Astrocyte (in vitro differentiated cells and primary cell): Measurements from ENCODE around the gene FBXO22. TPM values are rescaled to one million over a fixed set of nuclear protein-coding genes. Genes with fewer than 3 reads are reported as not detected.
"Not testable (repeated sequence)": the region's sequence is repeated elsewhere in the genome, so short reads cannot be mapped to it uniquely, and the experiment has no call there.

ENCODE experiments used
- DNase-seq: peaks from one replicate; pipeline ENCODE4 v3.0.0-alpha.2; 2010; ENCODE audit warnings: low read depth
- FAIRE-seq: peaks from 2 replicates; lab custom pipeline; 2011; peaks lifted over from hg19 to GRCh38; lab: Jason Lieb, UNC
- H2AFZ ChIP-seq: 2 replicates; pipeline ENCODE4 v1.6.0; 2012; ENCODE audit warnings: low read depth, low read length, inconsistent platforms
- H3K27ac ChIP-seq: 2 replicates; pipeline ENCODE4 v1.5.1; 2011; ENCODE audit warnings: low read depth, low read length, inconsistent platforms
- H3K27me3 ChIP-seq: 2 replicates; pipeline ENCODE4 v1.6.0; 2011; ENCODE audit warnings: low read length, inconsistent platforms; ENCODE audit not compliant: insufficient read depth
- H3K36me3 ChIP-seq: 2 replicates; pipeline ENCODE4 v1.5.1; 2011; ENCODE audit warnings: low read length, inconsistent platforms; ENCODE audit not compliant: insufficient read depth
- H3K4me1 ChIP-seq: 2 replicates; pipeline ENCODE4 v1.5.1; 2011; ENCODE audit warnings: low read length, inconsistent platforms; ENCODE audit not compliant: insufficient read depth
- H3K4me2 ChIP-seq: 2 replicates; pipeline ENCODE4 v1.6.0; 2012; ENCODE audit warnings: low read length, inconsistent platforms
- H3K4me3 ChIP-seq: 2 replicates; pipeline ENCODE4 v1.5.1; 2011; ENCODE audit warnings: low read depth, mild to moderate bottlenecking, low read length, inconsistent platforms; ENCODE audit not compliant: insufficient read depth
- H3K79me2 ChIP-seq: 2 replicates; pipeline ENCODE4 v1.6.0; 2012; ENCODE audit warnings: mild to moderate bottlenecking, low read length, inconsistent platforms; ENCODE audit not compliant: insufficient read depth
- H3K9ac ChIP-seq: 2 replicates; pipeline ENCODE4 v1.6.0; 2012; ENCODE audit warnings: mild to moderate bottlenecking, low read length, inconsistent platforms
- H3K9me3 ChIP-seq: 2 replicates; pipeline ENCODE4 v1.5.1; 2012; ENCODE audit warnings: low read depth, mild to moderate bottlenecking, low read length, inconsistent platforms; ENCODE audit not compliant: insufficient read depth
- H4K20me1 ChIP-seq: 2 replicates; pipeline ENCODE4 v1.6.0; 2012; ENCODE audit warnings: low read length, inconsistent platforms; ENCODE audit not compliant: insufficient read depth
- H3K27ac Mint-ChIP-seq: one replicate; pipeline ENCODE4 v1.8.0; 2021; ENCODE audit warnings: mild to moderate bottlenecking, mixed read lengths; ENCODE audit not compliant: unreplicated experiment
- H3K27me3 Mint-ChIP-seq: one replicate; pipeline ENCODE4 v1.8.0; 2021; ENCODE audit warnings: low read depth, mixed read lengths; ENCODE audit not compliant: unreplicated experiment
- H3K36me3 Mint-ChIP-seq: one replicate; pipeline ENCODE4 v1.8.0; 2021; ENCODE audit warnings: low read depth, mixed read lengths; ENCODE audit not compliant: unreplicated experiment
- H3K4me1 Mint-ChIP-seq: one replicate; pipeline ENCODE4 v1.8.0; 2021; ENCODE audit warnings: low read depth, mixed read lengths; ENCODE audit not compliant: unreplicated experiment
- H3K4me3 Mint-ChIP-seq: one replicate; pipeline ENCODE4 v1.8.0; 2021; ENCODE audit warnings: mild to moderate bottlenecking, moderate library complexity, mixed read lengths; ENCODE audit not compliant: unreplicated experiment
- H3K9me3 Mint-ChIP-seq: one replicate; pipeline ENCODE4 v1.8.0; 2021; ENCODE audit warnings: mild to moderate bottlenecking, mixed read lengths; ENCODE audit not compliant: unreplicated experiment
- EZH2 ChIP-seq: IDR thresholded peaks from 2 replicates; pipeline ENCODE4 v1.6.1; 2012; ENCODE audit warnings: mild to moderate bottlenecking, low read length, inconsistent platforms; ENCODE audit not compliant: insufficient read depth
- total RNA-seq: library from RNA; stranded (reverse); gene quantifications from 2 replicates; pipeline ENCODE4 v1.2.1, GENCODE V29; 2021
- TF ChIP-seq, protein P1 (sequence below): IDR thresholded peaks from 2 replicates; pipeline ENCODE4 v1.5.1; 2011; ENCODE audit warnings: low read depth, mild to moderate bottlenecking, inconsistent platforms, low read length, moderate library complexity; ENCODE audit not compliant: insufficient read depth

The FBXO22 gene
- total RNA-seq, 1 donor from 2014 or later: 69.1 TPM

DNA sequence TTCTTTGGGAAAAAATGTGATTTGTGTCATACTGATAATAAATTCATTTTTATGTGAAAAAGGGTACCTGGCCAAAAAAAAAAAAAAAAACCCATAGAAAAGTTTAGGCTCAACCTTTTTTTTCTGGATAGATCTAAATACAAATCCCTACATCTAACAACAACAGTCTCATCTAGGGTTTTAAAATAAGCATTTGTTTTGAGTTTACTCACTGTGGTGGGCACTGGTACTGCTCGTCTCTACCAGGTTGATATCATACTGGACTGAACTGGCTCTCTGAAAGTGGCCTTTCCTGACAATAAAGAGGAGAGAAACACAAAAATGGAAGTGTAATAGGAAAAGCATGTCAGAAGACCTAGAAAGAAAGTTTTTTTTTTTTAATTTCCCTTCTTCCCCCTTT, 52.0 kb downstream of the FBXO22 start:
- H3K27me3 Mint-ChIP-seq: no peaks in the 10 kb centered on the region
- Histone ChIP-seq H2AFZ (no peak overlapping the region), H3K4me2 (no peak overlapping the region), H3K9ac (no peak overlapping the region), H3K9me3 (no peaks in the 10 kb centered on the region), H3K27me3 (no peaks in the 10 kb centered on the region), H3K79me2 (no peaks in the 10 kb centered on the region), H3K27ac (no peak overlapping the region), H4K20me1 (no peaks in the 10 kb centered on the region), H3K4me3 (no peak overlapping the region), H3K36me3 (no peaks in the 10 kb centered on the region), H3K4me1 (no peaks in the 10 kb centered on the region)
- H3K9me3 Mint-ChIP-seq: no peaks in the 10 kb centered on the region
- no peaks in the 10 kb centered on the region for H3K4me1 Mint-ChIP-seq
- no peak for DNase-seq
- no peaks in the 10 kb centered on the region for H3K36me3 Mint-ChIP-seq
- no peak overlapping the region for H3K4me3 Mint-ChIP-seq
- H3K27ac Mint-ChIP-seq: no peak overlapping the region
- FAIRE-seq: no peak
- no peak for TF ChIP-seq EZH2
- TF ChIP-seq, protein P1, sequence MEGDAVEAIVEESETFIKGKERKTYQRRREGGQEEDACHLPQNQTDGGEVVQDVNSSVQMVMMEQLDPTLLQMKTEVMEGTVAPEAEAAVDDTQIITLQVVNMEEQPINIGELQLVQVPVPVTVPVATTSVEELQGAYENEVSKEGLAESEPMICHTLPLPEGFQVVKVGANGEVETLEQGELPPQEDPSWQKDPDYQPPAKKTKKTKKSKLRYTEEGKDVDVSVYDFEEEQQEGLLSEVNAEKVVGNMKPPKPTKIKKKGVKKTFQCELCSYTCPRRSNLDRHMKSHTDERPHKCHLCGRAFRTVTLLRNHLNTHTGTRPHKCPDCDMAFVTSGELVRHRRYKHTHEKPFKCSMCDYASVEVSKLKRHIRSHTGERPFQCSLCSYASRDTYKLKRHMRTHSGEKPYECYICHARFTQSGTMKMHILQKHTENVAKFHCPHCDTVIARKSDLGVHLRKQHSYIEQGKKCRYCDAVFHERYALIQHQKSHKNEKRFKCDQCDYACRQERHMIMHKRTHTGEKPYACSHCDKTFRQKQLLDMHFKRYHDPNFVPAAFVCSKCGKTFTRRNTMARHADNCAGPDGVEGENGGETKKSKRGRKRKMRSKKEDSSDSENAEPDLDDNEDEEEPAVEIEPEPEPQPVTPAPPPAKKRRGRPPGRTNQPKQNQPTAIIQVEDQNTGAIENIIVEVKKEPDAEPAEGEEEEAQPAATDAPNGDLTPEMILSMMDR: no peak

DNA sequence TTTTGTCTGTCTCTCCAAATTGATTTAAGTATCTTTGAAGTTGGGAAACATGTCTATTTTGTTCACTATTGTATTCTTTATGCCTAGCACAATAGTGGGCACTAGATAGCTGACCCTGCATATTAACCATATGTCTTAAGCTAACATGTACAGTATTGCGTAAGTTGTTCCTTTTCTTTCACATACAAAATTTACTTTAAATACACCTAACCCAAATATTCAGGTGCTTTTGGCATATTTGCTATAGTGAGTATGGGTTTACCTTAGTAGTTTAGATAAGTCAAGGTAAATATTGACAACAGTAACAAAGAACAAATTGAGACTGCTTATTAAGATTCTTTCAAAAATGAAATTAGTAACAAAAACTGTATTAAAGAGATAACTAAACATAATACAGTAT, 57.7 kb downstream of the FBXO22 start:
- no peaks in the 10 kb centered on the region for H3K4me1 Mint-ChIP-seq
- no peak for FAIRE-seq
- H3K4me1 ChIP-seq: no peaks in the 10 kb centered on the region

DNA sequence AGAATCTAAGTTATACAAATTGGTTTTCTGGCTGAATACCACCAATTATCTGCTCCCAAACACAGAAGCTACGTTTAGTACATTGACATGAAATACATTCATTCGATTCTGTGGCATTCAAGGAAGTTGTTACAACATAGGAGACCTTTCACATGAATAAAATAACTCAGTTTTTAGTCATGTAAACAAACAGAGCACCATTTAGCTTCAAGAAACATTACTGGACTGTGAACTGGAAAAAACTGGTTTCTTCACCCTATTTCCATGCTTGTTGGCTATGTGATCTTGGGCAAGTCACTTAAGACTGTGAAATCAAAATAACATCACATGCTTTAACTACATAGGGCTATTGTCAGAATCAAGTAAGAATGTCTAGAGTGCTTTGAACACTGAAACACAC, 62.4 kb downstream of the FBXO22 start:
- Histone ChIP-seq H3K9ac (no peak overlapping the region), H2AFZ (no peak overlapping the region), H3K79me2 (no peaks in the 10 kb centered on the region), H3K9me3 (no peaks in the 10 kb centered on the region), H3K36me3 (no peaks in the 10 kb centered on the region), H4K20me1 (no peaks in the 10 kb centered on the region), H3K27me3 (no peaks in the 10 kb centered on the region), H3K4me1 (no peaks in the 10 kb centered on the region), H3K4me3 (no peak overlapping the region), H3K27ac (no peak overlapping the region), H3K4me2 (no peak overlapping the region)
- no peaks in the 10 kb centered on the region for H3K4me1 Mint-ChIP-seq
- no peaks in the 10 kb centered on the region for H3K27me3 Mint-ChIP-seq
- FAIRE-seq (no peak), DNase-seq (peak; percentile 3)
- no peaks in the 10 kb centered on the region for H3K36me3 Mint-ChIP-seq
- TF ChIP-seq, protein P1: no peak
- TF ChIP-seq EZH2: no peak
- H3K9me3 Mint-ChIP-seq: no peaks in the 10 kb centered on the region
- no peak overlapping the region for H3K4me3 Mint-ChIP-seq
- no peak overlapping the region for H3K27ac Mint-ChIP-seq

More for the DNA sequence above, 57.7 kb downstream of the FBXO22 start:
- H3K27me3 Mint-ChIP-seq: no peaks in the 10 kb centered on the region
- H3K9me3 Mint-ChIP-seq: no peaks in the 10 kb centered on the region
- no peak for DNase-seq
- Histone ChIP-seq H2AFZ (no peak overlapping the region), H3K27ac (no peak overlapping the region), H3K4me3 (no peak overlapping the region), H3K79me2 (no peaks in the 10 kb centered on the region), H3K9me3 (no peaks in the 10 kb centered on the region), H3K4me2 (no peak overlapping the region), H3K36me3 (no peaks in the 10 kb centered on the region), H3K27me3 (no peaks in the 10 kb centered on the region), H4K20me1 (no peaks in the 10 kb centered on the region), H3K9ac (no peak overlapping the region)
- no peaks in the 10 kb centered on the region for H3K36me3 Mint-ChIP-seq
- no peak overlapping the region for H3K27ac Mint-ChIP-seq
- H3K4me3 Mint-ChIP-seq: no peak overlapping the region
- TF ChIP-seq, protein P1: no peak
- TF ChIP-seq EZH2: no peak

DNA sequence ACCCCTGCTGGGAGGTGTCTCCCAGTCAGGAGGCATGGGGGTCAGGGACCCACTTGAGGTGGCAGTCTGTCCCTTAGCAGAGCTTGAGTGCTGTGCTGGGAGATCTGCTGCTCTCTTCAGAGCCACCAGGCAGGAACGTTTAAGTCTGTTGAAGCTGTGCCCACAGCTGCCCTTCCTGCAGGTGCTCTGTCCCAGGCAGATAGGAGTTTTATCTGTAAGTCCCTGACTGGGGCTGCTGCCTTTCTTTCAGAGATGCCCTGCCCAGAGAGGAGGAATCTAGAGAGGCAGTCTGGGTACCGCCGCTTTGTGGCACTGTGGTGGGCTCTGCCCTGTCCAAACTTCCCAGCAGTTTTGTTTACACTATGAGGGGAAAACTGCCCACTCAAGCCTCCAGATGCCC, 73.1 kb downstream of the FBXO22 start:
- not testable (repeated sequence) for FAIRE-seq, H3K9ac ChIP-seq, H3K27me3 Mint-ChIP-seq, H4K20me1 ChIP-seq, DNase-seq, H3K27me3 ChIP-seq, H3K4me3 ChIP-seq, H3K4me2 ChIP-seq, H3K36me3 Mint-ChIP-seq, H2AFZ ChIP-seq, H3K27ac Mint-ChIP-seq, H3K79me2 ChIP-seq, H3K9me3 ChIP-seq, H3K36me3 ChIP-seq, H3K27ac ChIP-seq, H3K4me1 ChIP-seq, H3K4me3 Mint-ChIP-seq
- H3K4me1 Mint-ChIP-seq: peaks cover 13% of the 10 kb centered on the region
- H3K9me3 Mint-ChIP-seq: peaks cover 11% of the 10 kb centered on the region
